KMS-11 (cell line): Measurements from ENCODE around the gene ASF1B.

ENCODE experiments used
- H2AFZ ChIP-seq: fragments of 200-600 bp; sonication (generic); 2 replicates; pipeline ENCODE4 v1.6.1; 2016; ENCODE audit warnings: antibody characterized with exemption, mixed run types, low read depth
- H3K27ac ChIP-seq: fragments of 200-600 bp; sonication (generic); 2 replicates; pipeline ENCODE4 v1.6.1; 2016; ENCODE audit warnings: mild to moderate bottlenecking, mixed run types
- H3K27me3 ChIP-seq: fragments of 200-600 bp; sonication (generic); 2 replicates; pipeline ENCODE4 v1.6.1; 2017; ENCODE audit warnings: mild to moderate bottlenecking, low read depth, mixed run types, moderate library complexity; ENCODE audit not compliant: insufficient read depth
- H3K36me3 ChIP-seq: fragments of 200-600 bp; sonication (generic); 2 replicates; pipeline ENCODE4 v1.6.1; 2017; ENCODE audit warnings: mild to moderate bottlenecking, mixed run types; ENCODE audit not compliant: insufficient read depth
- H3K4me1 ChIP-seq: fragments of 200-600 bp; sonication (generic); 2 replicates; pipeline ENCODE4 v1.6.1; 2016; ENCODE audit warnings: mild to moderate bottlenecking, low read depth, mixed run types; ENCODE audit not compliant: poor library complexity, severe bottlenecking
- H3K4me2 ChIP-seq: fragments of 200-600 bp; sonication (generic); 2 replicates; pipeline ENCODE4 v1.7.0; 2016; ENCODE audit warnings: mild to moderate bottlenecking, mixed run types
- H3K4me3 ChIP-seq: fragments of 200-600 bp; sonication (generic); IDR thresholded peaks from 2 replicates; pipeline ENCODE4 v1.6.1; 2017; ENCODE audit warnings: low read depth, low read length, mixed read lengths; ENCODE audit not compliant: insufficient read depth
- H3K79me2 ChIP-seq: fragments of 200-600 bp; sonication (generic); 2 replicates; pipeline ENCODE4 v1.6.1; 2016; ENCODE audit warnings: low read depth, mixed run types; ENCODE audit not compliant: insufficient read depth
- H3K9ac ChIP-seq: fragments of 200-600 bp; sonication (generic); 2 replicates; pipeline ENCODE4 v1.6.1; 2016; ENCODE audit warnings: mild to moderate bottlenecking, mixed run types
- H4K20me1 ChIP-seq: fragments of 200-600 bp; sonication (generic); 2 replicates; pipeline ENCODE4 v1.6.1; 2016; ENCODE audit warnings: mild to moderate bottlenecking, mixed run types; ENCODE audit not compliant: insufficient read depth
- CTCF ChIP-seq: fragments of 200-600 bp; sonication (generic); conservative IDR thresholded peaks from 2 replicates; pipeline ENCODE4 v1.6.1; 2017; ENCODE audit warnings: low read depth, mild to moderate bottlenecking, antibody characterized with exemption, low read length, moderate library complexity, mixed read lengths

The ASF1B gene

GRCh38 chr19:14081797-14082674 lies 54.4 kb downstream of the ASF1B start:
- Histone ChIP-seq H4K20me1 (no peaks in the 10 kb centered on the region), H2AFZ (peak overlapping the region; percentile 72), H3K36me3 (no peaks in the 10 kb centered on the region), H3K27me3 (no peaks in the 10 kb centered on the region), H3K4me1 (peaks cover 10% of the 10 kb centered on the region), H3K27ac (peak overlapping the region; percentile 28; the same call in 1 of the 2 replicates), H3K9ac (peak overlapping the region; percentile 61), H3K4me2 (peak overlapping the region; percentile 75), H3K79me2 (no peaks in the 10 kb centered on the region), H3K4me3 (no peak overlapping the region)
- TF ChIP-seq CTCF, result no peak

- Histone ChIP-seq H3K4me1 (peaks cover 10% of the 10 kb centered on the region), H4K20me1 (no peaks in the 10 kb centered on the region), H2AFZ (peak overlapping the region; percentile 72), H3K4me3 (no peak overlapping the region), H3K79me2 (no peaks in the 10 kb centered on the region), H3K36me3 (no peaks in the 10 kb centered on the region), H3K27me3 (no peaks in the 10 kb centered on the region), H3K4me2 (peak overlapping the region; percentile 75), H3K27ac (peak overlapping the region; percentile 35), H3K9ac (peak overlapping the region; percentile 61)
- no peak for TF ChIP-seq CTCF
These were observed 55.2 kb downstream of the ASF1B start for GRCh38 chr19:14080887-14081796.

GRCh38 chr19:14078411-14078810 lies 58.0 kb downstream of the ASF1B start:
- Histone ChIP-seq H4K20me1 (no peaks in the 10 kb centered on the region), H2AFZ (no peak overlapping the region), H3K36me3 (no peaks in the 10 kb centered on the region), H3K4me2 (no peak overlapping the region), H3K9ac (no peak overlapping the region), H3K27me3 (peaks cover 4% of the 10 kb centered on the region; the same call in 1 of the 2 replicates), H3K4me1 (peaks cover 28% of the 10 kb centered on the region), H3K4me3 (no peak overlapping the region), H3K79me2 (no peaks in the 10 kb centered on the region), H3K27ac (no peak overlapping the region)
- TF ChIP-seq CTCF, result no peak

- peaks cover 4% of the 10 kb centered on the region; the same call in 1 of the 2 replicates for H3K27me3 ChIP-seq
- H3K27ac ChIP-seq, result no peak overlapping the region
- H3K79me2 ChIP-seq, result no peaks in the 10 kb centered on the region
- H3K9ac ChIP-seq, result peak overlapping the region; percentile 25; the same call in 1 of the 2 replicates
- no peaks in the 10 kb centered on the region for H3K36me3 ChIP-seq
- H3K4me1 ChIP-seq, result peaks cover 25% of the 10 kb centered on the region
- no peak for TF ChIP-seq CTCF
- H4K20me1 ChIP-seq, result no peaks in the 10 kb centered on the region
- no peak overlapping the region for H3K4me3 ChIP-seq
- peak overlapping the region; percentile 88 for H2AFZ ChIP-seq
- H3K4me2 ChIP-seq, result peak overlapping the region; percentile 96
These were observed 62.2 kb downstream of the ASF1B start for GRCh38 chr19:14073925-14074838.
